Femur (tissue), 1 donor: Measurements from ENCODE around the gene ZCCHC7.
A peak's percentile ranks its signal among the peaks of the same experiment; 100 is the strongest.
"Not testable (repeated sequence)": the region's sequence is repeated elsewhere in the genome, so short reads cannot be mapped to it uniquely, and the experiment has no call there.

Experiments used
- DNase-seq: peaks from one replicate; pipeline ENCODE4 v3.0.0-alpha.2; 2017

The ZCCHC7 gene

DNA sequence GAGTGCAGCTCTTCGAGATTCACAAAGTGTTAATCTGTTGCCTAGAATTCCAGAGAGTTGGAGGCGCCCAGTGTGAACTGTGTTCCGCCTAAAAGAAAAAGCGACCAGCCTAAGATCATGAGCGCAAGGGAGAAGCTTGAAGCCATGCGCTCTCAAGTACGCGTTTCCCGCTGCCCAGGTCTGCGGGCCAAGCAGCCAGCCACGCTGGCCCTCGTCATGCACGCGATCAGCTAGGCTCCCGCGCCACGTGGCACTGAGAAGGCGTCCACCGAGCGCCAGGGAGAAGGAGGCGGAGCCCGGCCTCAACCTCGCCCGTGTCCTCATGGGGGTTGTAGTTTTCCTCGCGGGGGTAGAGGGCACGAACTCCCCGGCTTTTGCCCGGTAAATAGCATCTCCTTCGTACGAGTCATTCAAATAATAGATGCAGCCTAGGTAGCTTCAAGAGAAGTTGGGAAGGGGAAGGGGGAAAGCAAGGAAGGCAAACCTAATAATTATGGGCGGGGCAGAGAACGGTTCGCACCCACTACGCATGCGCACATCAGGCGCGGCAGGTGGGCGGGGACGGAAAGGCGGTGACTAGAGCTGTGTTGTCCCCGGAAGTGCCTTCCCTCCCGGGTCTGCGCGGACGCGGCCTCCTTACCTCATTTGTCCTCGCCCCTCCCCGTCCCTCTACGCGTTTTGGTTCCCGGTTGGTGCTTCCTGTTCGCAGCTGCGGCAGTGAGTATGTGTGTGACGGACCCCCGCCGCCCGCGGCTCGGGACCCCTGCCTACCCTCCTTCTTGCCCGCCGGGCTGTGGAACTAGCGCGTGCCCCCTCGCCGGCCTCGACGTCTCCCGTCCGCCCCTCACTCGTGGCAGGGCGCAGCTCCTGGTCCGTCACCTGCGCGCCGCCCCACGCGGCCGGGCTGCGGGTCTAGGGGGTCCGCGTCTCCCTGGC lies at the start of gene ZCCHC7:
ZCCHC7 (plus strand) TSS at position 668 of the 936 bp plus-strand sequence.
- DNase-seq = peak; percentile 98

- not testable (repeated sequence) for DNase-seq
These were observed 45.6 kb upstream of the ZCCHC7 start for GRCh38 chr9:37074790-37075189.

DNA sequence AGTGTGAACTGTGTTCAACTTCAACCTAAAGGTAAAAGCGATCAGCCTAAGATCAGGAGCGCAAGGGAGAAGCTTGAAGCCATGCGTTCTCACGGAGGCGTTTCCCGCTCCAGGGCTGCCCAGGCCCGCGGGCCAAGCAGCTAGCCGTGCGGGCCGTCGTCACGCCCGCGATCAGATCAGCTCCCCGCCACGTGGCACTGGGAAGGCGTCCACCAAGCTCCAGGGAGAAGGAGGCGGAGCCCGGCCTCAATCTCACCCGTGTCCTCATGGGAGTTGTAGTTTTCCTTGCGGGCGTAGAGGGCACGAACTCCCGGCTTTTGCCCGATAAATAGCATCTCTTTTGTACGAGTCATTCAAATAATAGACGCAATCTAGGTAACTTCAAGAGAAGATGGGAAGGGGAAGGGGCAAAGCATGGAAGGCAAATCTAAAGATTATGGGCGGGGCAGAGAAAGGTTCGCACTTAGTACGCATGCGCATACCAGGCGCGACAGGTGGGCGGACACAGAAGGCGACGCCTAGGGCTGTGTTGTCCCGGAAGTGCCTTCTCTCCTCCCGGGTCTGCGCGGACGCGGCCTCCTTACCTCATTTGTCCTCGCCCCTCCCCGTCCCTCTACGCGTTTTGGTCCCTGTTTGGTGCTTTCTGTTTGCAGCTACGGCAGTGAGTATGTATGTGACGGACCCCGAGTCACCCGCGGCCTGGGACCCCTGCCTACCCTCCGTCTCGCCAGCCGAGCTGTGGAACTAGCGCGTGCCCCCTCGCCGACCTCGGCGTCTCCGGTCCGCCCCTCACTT lies 40.8 kb upstream of the ZCCHC7 start:
- peak; percentile 95 for DNase-seq

DNA sequence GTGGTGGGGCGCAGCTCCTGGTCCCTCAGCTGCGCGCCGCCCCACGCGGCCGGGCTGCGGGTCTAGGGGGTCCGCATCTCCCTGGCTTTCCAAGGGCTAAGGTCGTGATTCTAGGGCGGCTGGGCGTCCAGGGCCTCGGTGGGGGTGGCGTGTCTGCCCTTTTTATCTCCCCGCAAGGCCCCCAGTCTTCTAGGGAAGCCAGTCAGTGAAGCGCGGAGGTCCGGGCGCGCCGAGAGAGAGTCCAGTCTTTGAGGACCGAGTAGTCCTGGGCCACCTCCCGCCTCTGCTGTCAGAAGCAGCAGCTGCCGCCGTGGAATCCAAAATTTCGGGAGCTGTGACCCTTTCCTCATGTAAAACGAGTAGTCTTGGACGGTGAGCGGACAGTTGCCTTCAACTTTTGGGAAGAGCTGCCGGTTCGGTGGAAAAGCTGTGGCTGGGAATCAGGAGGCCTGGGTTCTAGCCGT lies 40.2 kb upstream of the ZCCHC7 start:
- DNase-seq = peak; percentile 55

GRCh38 chr9:37081507-37081906 lies 38.9 kb upstream of the ZCCHC7 start:
- not testable (repeated sequence) for DNase-seq

GRCh38 chr9:37082214-37082765 lies 38.1 kb upstream of the ZCCHC7 start:
- DNase-seq = no peak

GRCh38 chr9:37083654-37084053 lies 36.7 kb upstream of the ZCCHC7 start:
- no peak for DNase-seq

GRCh38 chr9:37085233-37085632 lies 35.1 kb upstream of the ZCCHC7 start:
- DNase-seq = no peak

DNA sequence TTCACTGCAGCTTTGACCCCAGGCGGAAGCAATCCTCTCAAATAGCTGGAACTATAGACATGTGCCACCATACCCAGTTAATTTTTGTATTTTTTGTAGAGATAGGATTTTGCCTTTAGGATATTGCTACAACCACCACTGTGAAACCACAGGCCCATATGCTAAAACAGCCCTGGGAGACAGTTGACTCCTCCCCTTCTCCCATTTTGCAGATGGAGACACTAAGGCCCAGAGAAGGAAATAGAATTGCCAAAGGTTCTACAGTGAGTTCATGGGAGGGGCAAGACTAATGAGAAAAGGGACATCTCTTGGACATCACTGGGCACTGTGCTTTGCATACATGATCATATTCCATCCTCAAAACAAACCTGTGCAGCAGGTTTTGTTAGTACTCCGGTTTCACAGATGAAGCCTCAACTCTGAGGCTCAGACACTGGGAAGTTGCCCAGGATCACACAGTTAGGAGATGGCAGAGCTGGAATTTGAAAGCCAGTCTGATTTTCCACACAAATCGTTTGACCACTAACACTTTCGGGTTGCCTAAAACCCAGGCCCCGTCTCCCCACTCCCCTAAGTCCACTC lies 27.6 kb upstream of the ZCCHC7 start:
- DNase-seq = not testable (repeated sequence)

DNA sequence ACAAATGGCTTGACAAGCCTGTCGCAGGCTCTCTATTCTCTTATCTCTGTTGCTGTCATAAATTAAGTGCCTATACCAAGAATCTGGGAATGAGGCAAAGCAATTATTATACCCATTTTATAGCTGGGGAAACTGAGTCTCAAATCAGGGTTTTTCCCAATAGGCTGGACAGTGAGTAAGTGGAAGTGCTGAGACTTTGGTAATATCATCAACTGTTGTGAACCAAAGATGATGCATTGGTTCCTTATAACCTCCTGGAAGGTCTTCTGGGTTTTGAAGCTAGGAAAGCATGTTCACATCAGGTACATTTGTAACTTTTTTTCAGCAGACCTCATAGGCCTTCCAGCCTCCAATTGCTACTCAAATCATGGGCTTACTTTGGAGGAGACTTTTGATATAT lies 25.6 kb upstream of the ZCCHC7 start:
- DNase-seq = no peak

- DNase-seq = no peak
These were observed 23.7 kb upstream of the ZCCHC7 start for GRCh38 chr9:37096628-37097027.

DNA sequence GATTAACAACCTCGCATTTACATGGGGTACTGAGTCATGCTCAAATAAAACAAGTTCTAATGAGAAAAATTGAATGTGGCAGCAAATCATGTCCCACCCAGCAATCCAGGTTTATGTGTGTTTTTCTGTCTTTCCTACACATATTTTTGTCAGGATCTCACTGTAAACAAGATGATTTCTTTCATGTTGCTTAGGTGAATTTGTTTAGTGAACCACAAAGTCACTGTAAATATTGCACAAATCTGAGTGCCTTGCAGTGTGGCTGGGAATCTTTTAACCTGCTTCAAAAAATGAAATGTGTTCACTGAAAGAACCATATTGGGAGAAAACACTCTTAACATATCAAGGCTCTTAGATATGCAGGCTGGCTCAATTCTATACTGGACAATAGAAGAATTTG lies 23.1 kb upstream of the ZCCHC7 start:
- no peak for DNase-seq

DNA sequence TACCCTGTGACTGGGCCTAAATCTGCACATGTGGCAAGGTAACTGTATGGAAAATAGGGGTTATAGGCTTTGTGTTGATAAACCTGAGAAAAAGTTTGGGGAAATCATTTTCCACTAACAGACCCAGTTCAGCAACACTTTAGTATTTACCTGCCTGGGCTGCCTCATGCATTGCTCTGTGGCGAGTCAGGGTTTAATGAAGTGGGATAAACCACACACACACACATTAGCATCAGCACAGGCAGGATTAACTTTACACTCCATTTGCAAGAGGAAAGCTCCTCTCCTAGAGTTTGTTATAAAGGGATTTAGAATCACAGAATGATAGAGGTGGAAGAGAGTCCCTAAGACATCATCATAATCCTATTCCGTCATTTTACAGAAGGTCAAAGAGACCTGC lies 20.0 kb upstream of the ZCCHC7 start:
- no peak for DNase-seq

DNA sequence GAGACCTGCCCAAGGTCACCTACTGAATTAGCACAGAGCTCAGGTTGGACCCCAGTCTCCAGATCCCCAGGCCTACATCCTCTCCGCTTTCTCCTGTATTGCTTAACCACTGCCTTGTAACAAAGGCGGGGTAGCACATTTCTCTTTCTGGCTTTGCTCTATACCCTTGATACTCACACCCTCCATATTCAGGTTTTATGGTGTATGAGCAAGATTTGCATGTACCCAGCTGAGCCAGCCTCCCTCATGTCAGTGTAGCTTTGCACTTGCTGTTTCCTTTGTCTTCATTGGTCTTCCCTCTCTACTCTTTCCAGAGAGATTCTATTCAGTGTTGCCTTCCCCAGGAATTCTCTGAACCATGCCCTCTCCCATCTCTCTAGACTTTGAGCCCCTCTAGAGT lies 19.6 kb upstream of the ZCCHC7 start:
- no peak for DNase-seq

GRCh38 chr9:37102486-37102885 lies 17.9 kb upstream of the ZCCHC7 start:
- no peak for DNase-seq

- DNase-seq = no peak
These were observed 16.0 kb upstream of the ZCCHC7 start for GRCh38 chr9:37104183-37104889.

DNA sequence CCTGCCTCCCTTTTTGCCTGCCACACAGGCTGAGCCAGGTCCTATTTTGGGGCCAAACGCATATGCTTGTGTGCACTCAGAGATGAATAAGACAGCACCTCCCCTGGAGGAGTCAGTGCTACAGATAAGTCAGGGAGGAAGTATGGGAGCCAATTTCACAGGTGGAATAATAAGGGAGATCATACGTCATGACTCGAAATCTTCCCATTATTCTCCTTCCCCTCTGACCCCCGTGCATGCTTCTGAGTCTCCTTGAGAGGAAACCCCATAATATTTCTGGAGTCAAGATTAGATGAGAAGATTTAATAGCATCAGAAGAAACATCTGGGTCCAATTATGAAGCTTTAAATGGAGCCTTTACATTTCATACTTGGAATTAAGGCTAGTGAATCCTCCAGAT lies 15.1 kb upstream of the ZCCHC7 start:
- DNase-seq = no peak

- DNase-seq = no peak
These were observed 12.7 kb upstream of the ZCCHC7 start for GRCh38 chr9:37107701-37108100.

- DNase-seq = not testable (repeated sequence)
These were observed 5.9 kb upstream of the ZCCHC7 start for GRCh38 chr9:37114442-37114841.

GRCh38 chr9:37117956-37118355 lies 2.4 kb upstream of the ZCCHC7 start:
- no peak for DNase-seq

GRCh38 chr9:37119360-37119759 lies 1.0 kb upstream of the ZCCHC7 start:
- DNase-seq = no peak

GRCh38 chr9:37120843-37121335 lies 515 bp downstream of the ZCCHC7 start:
- DNase-seq = peak; percentile 44
